ENCODE results near the gene ADGRL3.

GRCh38 chr4:61298178-61298740 is 98.1 kb downstream of the ADGRL3 start:
- TF ChIP-seq POU6F1 (CRISPR knock-in tag; IDR thresholded peaks at IDR 0.05; ENCODE audit: borderline replicate concordance, low read depth) (no peak), CSDC2 (CRISPR knock-in tag; IDR thresholded peaks at IDR 0.05) (no peak), PATZ1 (CRISPR knock-in tag; IDR thresholded peaks at IDR 0.05; ENCODE audit: borderline replicate concordance) (no peak), PPARA (CRISPR knock-in tag; IDR thresholded peaks at IDR 0.05; ENCODE audit: borderline replicate concordance) (no peak), OSR1 (CRISPR knock-in tag; IDR thresholded peaks at IDR 0.05) (no peak), CSRNP3 (CRISPR knock-in tag; IDR thresholded peaks at IDR 0.05) (no peak), TCF4 (CRISPR knock-in tag; IDR thresholded peaks at IDR 0.05; ENCODE audit: borderline replicate concordance) (no peak), ARNTL (CRISPR knock-in tag; IDR thresholded peaks at IDR 0.05; ENCODE audit: borderline replicate concordance, low read depth) (no peak), ZFP3 (CRISPR knock-in tag; IDR thresholded peaks at IDR 0.05) (no peak), CREB5 (CRISPR knock-in tag; IDR thresholded peaks at IDR 0.05; ENCODE audit: low read depth) (no peak), RARB (CRISPR knock-in tag; IDR thresholded peaks at IDR 0.05) (no peak)
